Suppressor macrophage (primary cell): ENCODE measurements around the gene DAPK2.

ENCODE experiments used
- DNase-seq, 4 experiments: peaks; one replicate each; pipeline ENCODE4 v3.0.0-alpha.2; 2020 to 2022

Gene DAPK2

DNA sequence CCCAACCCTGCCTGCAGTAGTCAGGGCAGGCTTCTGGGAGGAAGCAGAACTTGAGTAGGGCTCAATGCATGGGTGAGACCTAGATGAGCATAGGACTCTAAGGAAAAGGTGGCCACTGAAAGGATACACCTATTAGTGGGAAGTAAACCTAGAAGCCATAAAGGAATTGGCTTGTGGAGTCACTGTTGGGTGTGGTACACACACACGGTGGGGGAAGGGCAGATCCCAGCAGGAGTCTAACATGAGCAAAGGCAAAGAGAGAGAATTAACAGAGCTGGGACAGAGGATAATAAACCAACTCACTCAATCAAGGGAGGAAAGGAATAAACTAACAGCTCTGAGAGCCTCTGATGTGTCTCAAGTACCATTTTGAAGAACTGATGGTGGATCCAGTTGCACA, 23.1 kb downstream of the DAPK2 start:
- no peak for DNase-seq

GRCh38 chr15:64022571-64022970, 23.7 kb downstream of the DAPK2 start:
- no peak for DNase-seq

GRCh38 chr15:64019764-64020163, 26.5 kb downstream of the DAPK2 start:
- no peak for DNase-seq

DNA sequence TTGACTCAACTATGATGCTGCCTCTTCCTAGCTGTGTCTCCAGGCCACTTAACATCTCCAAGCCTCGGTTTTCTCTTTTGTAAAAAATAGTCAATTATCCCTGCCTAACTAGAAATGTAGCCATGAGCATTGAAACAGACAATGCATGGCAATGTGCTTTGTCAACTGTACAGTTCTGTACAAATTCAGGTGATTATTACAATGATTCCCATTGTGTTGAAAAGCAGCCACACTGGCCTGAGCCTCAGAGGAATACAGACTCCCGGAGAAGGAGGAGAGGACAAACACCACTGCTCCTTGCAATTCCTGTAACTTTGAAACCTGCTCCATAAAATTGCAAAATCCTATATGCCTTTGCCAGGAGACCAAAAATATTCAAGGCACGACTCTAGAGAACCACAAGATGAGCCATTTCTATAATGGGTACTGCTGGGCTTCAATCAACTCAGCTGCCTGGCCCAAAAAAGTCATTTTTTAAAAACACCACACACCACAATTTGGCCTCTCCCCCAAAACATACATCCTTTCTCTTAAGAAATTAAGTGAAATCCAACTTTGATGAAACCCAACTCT, 28.6 kb downstream of the DAPK2 start:
- DNase-seq = no peak

GRCh38 chr15:64017082-64017588, 29.1 kb downstream of the DAPK2 start:
- no peak for DNase-seq

GRCh38 chr15:64016257-64016656, 30.0 kb downstream of the DAPK2 start:
- DNase-seq = no peak

GRCh38 chr15:64014995-64015394, 31.3 kb downstream of the DAPK2 start:
- DNase-seq = no peak

DNA sequence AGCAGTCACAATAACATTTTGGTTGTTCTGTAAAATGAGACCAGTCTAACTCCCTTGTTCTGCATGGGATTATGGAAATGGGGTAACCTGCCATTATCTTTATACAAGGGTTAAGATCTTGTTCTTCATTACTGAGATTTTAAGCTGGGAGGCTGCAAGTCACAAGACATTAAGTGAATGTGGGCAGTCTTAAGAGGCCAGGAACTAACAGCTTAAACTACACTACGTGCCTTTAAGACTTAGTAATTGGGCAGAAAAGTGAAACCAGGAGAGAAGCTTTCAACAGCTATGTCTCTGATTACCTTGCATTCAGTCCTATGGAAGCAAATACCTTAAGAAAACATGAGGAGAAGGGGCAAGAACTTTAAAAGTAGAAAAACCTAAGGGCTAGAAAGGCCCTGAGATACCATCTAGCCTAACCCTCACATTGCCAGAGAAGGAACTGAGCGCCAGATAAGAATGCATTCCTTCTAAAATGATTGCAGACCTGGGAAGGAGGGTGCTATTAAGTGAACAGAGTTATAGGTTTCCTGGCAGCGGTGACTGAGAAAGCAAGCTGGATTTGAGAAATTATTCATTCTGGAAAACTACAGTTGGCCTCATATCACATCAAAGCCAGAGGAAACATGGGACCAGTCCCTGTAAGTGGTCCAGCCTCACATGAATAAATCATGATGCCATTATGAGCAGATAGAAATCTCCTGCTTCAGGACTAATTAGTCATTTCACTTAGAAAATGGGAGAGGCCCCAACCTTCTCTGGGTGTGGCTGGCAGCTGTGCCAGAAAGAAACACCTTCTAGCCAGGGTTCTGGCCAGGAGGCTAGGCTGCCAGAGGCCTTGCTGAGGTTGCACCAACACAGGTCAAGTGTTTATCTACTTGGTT, 32.9 kb downstream of the DAPK2 start:
- no peak for DNase-seq

DNA sequence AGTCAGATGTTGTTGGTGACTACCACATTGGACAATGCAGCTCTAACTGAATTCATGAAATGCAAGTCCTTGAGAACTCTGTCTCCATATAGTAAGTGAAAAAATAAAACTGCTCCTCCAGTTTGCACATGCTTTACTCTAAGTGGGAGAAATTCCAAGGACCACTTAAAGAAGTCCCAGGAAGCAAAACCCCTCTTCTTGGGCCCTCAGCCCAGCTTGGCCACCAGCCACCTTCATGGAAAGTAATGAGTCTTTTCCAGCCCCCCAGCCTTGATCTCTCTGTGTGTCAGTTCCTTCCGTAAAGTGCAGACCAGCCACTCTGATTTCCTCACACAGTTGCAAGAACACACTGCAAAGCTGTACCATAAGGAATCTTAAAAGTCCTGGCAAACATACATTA, 34.5 kb downstream of the DAPK2 start:
- DNase-seq = no peak

- DNase-seq = peak; percentile 85 to 93 (median 87)
These were observed 35.6 kb downstream of the DAPK2 start for GRCh38 chr15:64010719-64011118.

DNA sequence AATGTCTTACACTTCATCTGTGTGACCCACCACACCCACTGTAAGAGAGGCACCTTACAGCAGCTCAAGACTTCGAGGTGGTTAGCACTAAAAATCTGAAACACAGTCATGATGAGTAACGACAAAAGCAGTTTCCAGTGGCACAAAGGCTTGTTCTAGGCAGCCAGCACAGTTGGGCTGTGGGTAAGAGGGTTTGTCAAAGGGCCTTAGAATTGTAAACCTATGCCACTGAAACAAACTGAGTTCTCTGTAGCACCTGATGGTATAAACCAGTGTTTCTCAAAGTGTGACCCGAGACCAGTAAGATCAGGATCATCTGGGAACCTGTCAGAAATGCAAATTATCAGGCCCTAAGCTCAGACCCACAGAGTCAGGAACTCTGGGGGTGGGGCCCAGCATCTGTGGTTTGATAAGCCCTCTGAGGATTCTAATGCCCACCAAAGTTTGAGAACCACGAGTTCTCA, 36.5 kb downstream of the DAPK2 start:
- no peak for DNase-seq

GRCh38 chr15:64009241-64009640, 37.0 kb downstream of the DAPK2 start:
- DNase-seq = no peak

DNA sequence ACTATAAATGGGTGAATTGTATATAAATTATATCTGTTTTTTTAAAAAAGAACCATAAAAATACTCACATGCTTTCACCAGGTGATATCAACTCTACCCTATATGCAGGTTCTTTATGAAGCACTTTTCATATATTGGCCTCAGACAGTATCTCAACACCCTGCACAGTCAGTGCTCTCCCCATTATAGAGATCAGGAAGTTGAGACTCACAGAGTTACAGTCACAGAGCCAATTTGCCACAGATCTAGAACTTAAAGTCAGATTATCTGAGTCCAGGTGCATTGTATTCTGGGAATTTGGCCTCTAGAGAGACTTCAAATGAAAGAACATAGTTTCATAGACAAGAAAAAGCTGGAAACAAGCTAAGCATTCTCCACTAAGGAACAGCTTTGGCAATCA, 38.1 kb downstream of the DAPK2 start:
- DNase-seq = no peak

- no peak for DNase-seq
These were observed 39.6 kb downstream of the DAPK2 start for GRCh38 chr15:64006642-64007041.

- no peak for DNase-seq
These were observed 41.7 kb downstream of the DAPK2 start for GRCh38 chr15:64004587-64004986.

DNA sequence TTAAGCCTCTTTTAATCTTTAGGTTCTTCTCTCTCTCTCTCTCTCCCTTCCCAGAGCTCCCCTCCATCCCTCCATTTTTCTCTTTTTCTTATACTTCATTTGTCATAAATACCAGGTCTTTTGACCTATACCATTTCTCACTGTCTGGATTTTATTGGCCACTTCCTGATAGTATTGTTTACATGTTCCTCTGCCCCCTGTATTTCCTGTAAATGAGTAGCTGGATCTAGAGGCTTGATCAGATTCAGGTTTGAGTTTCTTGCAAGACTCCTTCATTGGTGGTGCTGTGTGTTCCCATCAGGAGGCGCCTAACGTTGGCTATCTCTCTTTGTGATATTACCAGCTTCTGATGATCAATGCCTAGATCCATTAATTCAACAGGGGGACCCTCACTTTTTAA, 42.2 kb downstream of the DAPK2 start:
- no peak for DNase-seq

- DNase-seq = no peak
These were observed 43.1 kb downstream of the DAPK2 start for GRCh38 chr15:64003182-64003581.

DNA sequence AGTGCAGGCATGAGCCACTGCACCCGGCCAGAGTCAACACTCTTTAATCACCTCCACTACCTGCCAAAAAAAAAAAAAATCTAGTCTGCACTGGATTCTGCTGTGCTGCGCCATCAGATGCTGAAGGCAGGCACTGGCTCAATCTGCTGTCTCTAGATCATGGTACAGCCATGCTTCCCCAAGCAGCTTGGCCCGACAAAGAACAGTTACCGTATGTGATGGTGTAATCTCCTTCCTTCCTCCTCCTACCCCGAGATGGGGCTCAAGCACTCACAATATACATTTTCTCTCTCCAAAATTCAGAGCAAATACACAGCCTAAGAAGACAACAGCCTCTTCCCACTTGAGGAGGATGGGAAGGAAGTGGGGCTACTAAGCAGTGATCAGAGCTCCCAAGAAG, 45.1 kb downstream of the DAPK2 start:
- DNase-seq = peak; percentile 38 to 70 (median 60)

- DNase-seq = no peak
These were observed 45.9 kb downstream of the DAPK2 start for GRCh38 chr15:64000183-64000951.

DNA sequence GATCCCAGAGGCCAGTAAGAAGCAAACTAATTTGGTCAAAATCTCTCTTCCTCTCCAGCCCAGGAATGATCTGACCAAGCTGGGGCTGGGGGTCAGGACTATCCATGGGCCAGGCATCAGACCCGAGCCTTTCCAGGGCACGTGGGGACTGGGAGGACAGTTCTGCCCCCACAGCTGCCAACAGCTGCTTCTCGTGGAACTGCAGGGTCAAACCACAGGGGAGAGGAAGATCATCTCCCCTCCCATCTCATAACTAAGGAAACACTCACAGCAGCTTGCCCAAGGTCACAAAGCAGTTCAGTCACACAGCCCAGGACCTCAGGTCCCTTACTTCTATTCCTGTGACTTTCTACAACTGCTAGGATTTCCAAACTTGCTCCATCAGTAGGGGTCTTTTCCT, 47.1 kb downstream of the DAPK2 start:
- peak; percentile 13 to 52 (median 50) for DNase-seq

GRCh38 chr15:63998489-63998888, 47.8 kb downstream of the DAPK2 start:
- no peak for DNase-seq

- no peak for DNase-seq
These were observed 48.4 kb downstream of the DAPK2 start for GRCh38 chr15:63997715-63998442.
